Osteoblast (primary cell): ENCODE measurements around the gene GPN2. TPM values are rescaled to one million over a fixed set of nuclear protein-coding genes. Genes with fewer than 3 reads are reported as not detected.
A peak's percentile ranks its signal among the peaks of the same experiment; 100 is the strongest.

Experiments
- DNase-seq: peaks from one replicate; pipeline ENCODE4 v3.0.0; 2011; ENCODE audit warnings: low spot score, mixed read lengths; ENCODE audit not compliant: insufficient read length; ENCODE audit errors: missing footprints
- H2AFZ ChIP-seq: 2 replicates; pipeline ENCODE4 v1.6.0; 2011; ENCODE audit warnings: mild to moderate bottlenecking, low read length
- H3K27ac ChIP-seq: 2 replicates; pipeline ENCODE4 v1.5.1; 2011; ENCODE audit warnings: mild to moderate bottlenecking, low read depth, low read length, moderate library complexity
- H3K27me3 ChIP-seq: 2 replicates; pipeline ENCODE4 v1.6.0; 2012; ENCODE audit warnings: mild to moderate bottlenecking, control low read depth, inconsistent platforms, low read length, moderate library complexity; ENCODE audit not compliant: insufficient read depth
- H3K36me3 ChIP-seq: 2 replicates; pipeline ENCODE4 v1.5.1; 2011; ENCODE audit warnings: mild to moderate bottlenecking, low read length, control low read depth, moderate library complexity; ENCODE audit not compliant: insufficient read depth
- H3K4me1 ChIP-seq: 2 replicates; pipeline ENCODE4 v1.5.1; 2011; ENCODE audit warnings: mild to moderate bottlenecking, low read length, control low read depth, moderate library complexity; ENCODE audit not compliant: insufficient read depth
- H3K4me2 ChIP-seq: 2 replicates; pipeline ENCODE4 v1.6.0; 2011; ENCODE audit warnings: mild to moderate bottlenecking, low read length; ENCODE audit not compliant: insufficient read depth
- H3K4me3 ChIP-seq: fragments of 200-600 bp; sonication (generic); 3 replicates; pipeline ENCODE4 v1.5.1; 2012; ENCODE audit warnings: mild to moderate bottlenecking, low read length, inconsistent platforms; ENCODE audit not compliant: insufficient read depth
- H3K79me2 ChIP-seq: 2 replicates; pipeline ENCODE4 v1.6.0; 2012; ENCODE audit warnings: mild to moderate bottlenecking, low read length, control low read depth, inconsistent platforms; ENCODE audit not compliant: insufficient read depth
- H3K9me3 ChIP-seq: 2 replicates; pipeline ENCODE4 v1.5.1; 2011; ENCODE audit warnings: low read depth, low read length, control low read depth
- H4K20me1 ChIP-seq: 2 replicates; pipeline ENCODE4 v1.6.0; 2012; ENCODE audit warnings: mild to moderate bottlenecking, low read length, control low read depth; ENCODE audit not compliant: insufficient read depth
- CTCF ChIP-seq: IDR thresholded peaks from 2 replicates; pipeline ENCODE4 v1.5.1; 2011; ENCODE audit warnings: mild to moderate bottlenecking, low read depth, low read length, moderate library complexity; ENCODE audit errors: extremely low read depth
- total RNA-seq: library from RNA; depleted of rRNA; stranded (reverse); fragments of >200 nt; gene quantifications from 2 replicates; pipeline ENCODE4 v1.2.3, GENCODE V29; 2012

Gene GPN2
- total RNA-seq, 1 donor, result 8.0 TPM

GRCh38 chr1:26831059-26831458 is 59.0 kb downstream of the GPN2 start:
- H3K4me3 ChIP-seq, result no peak overlapping the region
- peaks cover 55% of the 10 kb centered on the region for H3K79me2 ChIP-seq
- no peak overlapping the region for H3K27ac ChIP-seq
- no peaks in the 10 kb centered on the region for H3K9me3 ChIP-seq
- no peaks in the 10 kb centered on the region for H3K27me3 ChIP-seq
- DNase-seq, result no peak
- no peak overlapping the region for H2AFZ ChIP-seq
- H4K20me1 ChIP-seq, result peaks cover 35% of the 10 kb centered on the region
- TF ChIP-seq CTCF, result no peak
- H3K4me1 ChIP-seq, result peaks cover 17% of the 10 kb centered on the region
- peaks cover 45% of the 10 kb centered on the region for H3K36me3 ChIP-seq
- no peak overlapping the region for H3K4me2 ChIP-seq

- Histone ChIP-seq H2AFZ (no peak overlapping the region), H3K4me1 (peaks cover 30% of the 10 kb centered on the region), H3K9me3 (no peaks in the 10 kb centered on the region), H4K20me1 (peaks cover 33% of the 10 kb centered on the region), H3K27ac (no peak overlapping the region), H3K4me3 (no peak overlapping the region), H3K79me2 (peaks cover 56% of the 10 kb centered on the region), H3K4me2 (no peak overlapping the region), H3K27me3 (no peaks in the 10 kb centered on the region), H3K36me3 (peaks cover 34% of the 10 kb centered on the region)
- no peak for TF ChIP-seq CTCF
- DNase-seq, result no peak
Measured at GRCh38 chr1:26829184-26829911, 60.7 kb downstream of the GPN2 start.

- no peak for TF ChIP-seq CTCF
- no peaks in the 10 kb centered on the region for H3K9me3 ChIP-seq
- H3K4me3 ChIP-seq, result no peak overlapping the region
- H3K27me3 ChIP-seq, result no peaks in the 10 kb centered on the region
- peaks cover 33% of the 10 kb centered on the region for H4K20me1 ChIP-seq
- H3K36me3 ChIP-seq, result peaks cover 25% of the 10 kb centered on the region
- peaks cover 30% of the 10 kb centered on the region for H3K4me1 ChIP-seq
- peak overlapping the region; percentile 28 for H3K4me2 ChIP-seq
- no peak overlapping the region for H3K27ac ChIP-seq
- DNase-seq, result no peak
- H2AFZ ChIP-seq, result no peak overlapping the region
- peaks cover 56% of the 10 kb centered on the region for H3K79me2 ChIP-seq
Measured at GRCh38 chr1:26828411-26828991, 61.6 kb downstream of the GPN2 start.

GRCh38 chr1:26827663-26828062 is 62.4 kb downstream of the GPN2 start:
- Histone ChIP-seq H4K20me1 (peaks cover 33% of the 10 kb centered on the region), H3K27me3 (no peaks in the 10 kb centered on the region), H3K27ac (peak overlapping the region; percentile 23), H3K9me3 (no peaks in the 10 kb centered on the region), H2AFZ (no peak overlapping the region), H3K36me3 (peaks cover 17% of the 10 kb centered on the region), H3K4me2 (peak overlapping the region; percentile 91), H3K4me1 (peaks cover 30% of the 10 kb centered on the region), H3K79me2 (peaks cover 56% of the 10 kb centered on the region), H3K4me3 (peak overlapping the region; percentile 81)
- no peak for TF ChIP-seq CTCF
- no peak for DNase-seq
